GM18499 (cell line): ENCODE results near the gene CBR3.
"Not testable (repeated sequence)": the region's sequence is repeated elsewhere in the genome, so short reads cannot be mapped to it uniquely, and the experiment has no call there.

Source experiments
- ATAC-seq: cut with Tn5 transposase; IDR thresholded peaks from one replicate; pipeline ENCODE4 v1.9.1; 2021; ENCODE audit warnings: moderate number of reproducible peaks; ENCODE audit not compliant: insufficient read depth, unreplicated experiment

Gene CBR3

GRCh38 chr21:36115138-36115730 is 19.6 kb upstream of the CBR3 start:
- ATAC-seq = no peak

GRCh38 chr21:36117286-36117741 is 17.6 kb upstream of the CBR3 start:
- ATAC-seq = no peak

- no peak for ATAC-seq
These were observed 14.5 kb upstream of the CBR3 start for GRCh38 chr21:36120304-36120888.

- ATAC-seq = no peak
These were observed 11.9 kb upstream of the CBR3 start for GRCh38 chr21:36122977-36123376.

GRCh38 chr21:36124395-36124794 is 10.5 kb upstream of the CBR3 start:
- ATAC-seq = no peak

GRCh38 chr21:36125512-36126207 is 9.2 kb upstream of the CBR3 start:
- peak; percentile 55 for ATAC-seq

GRCh38 chr21:36126208-36126565 is 8.7 kb upstream of the CBR3 start:
- no peak for ATAC-seq

- ATAC-seq = no peak
These were observed 8.2 kb upstream of the CBR3 start for GRCh38 chr21:36126621-36127110.

- no peak for ATAC-seq
These were observed 7.5 kb upstream of the CBR3 start for GRCh38 chr21:36127250-36127904.

- ATAC-seq = no peak
These were observed 6.9 kb upstream of the CBR3 start for GRCh38 chr21:36127977-36128376.

- ATAC-seq = no peak
These were observed 5.7 kb upstream of the CBR3 start for GRCh38 chr21:36129219-36129618.

- not testable (repeated sequence) for ATAC-seq
These were observed 4.5 kb upstream of the CBR3 start for GRCh38 chr21:36130414-36130762.

- not testable (repeated sequence) for ATAC-seq
These were observed 4.0 kb upstream of the CBR3 start for GRCh38 chr21:36130839-36131238.

GRCh38 chr21:36132696-36133095 is 2.2 kb upstream of the CBR3 start:
- ATAC-seq = no peak

GRCh38 chr21:36135391-36136102 is 668 bp downstream of the CBR3 start:
- ATAC-seq = no peak

GRCh38 chr21:36139791-36140190 is 4.9 kb downstream of the CBR3 start:
- not testable (repeated sequence) for ATAC-seq

GRCh38 chr21:36141513-36141925 is 6.6 kb downstream of the CBR3 start:
- ATAC-seq = peak; percentile 88

- not testable (repeated sequence) for ATAC-seq
These were observed 9.4 kb downstream of the CBR3 start for GRCh38 chr21:36144233-36144632.

GRCh38 chr21:36145259-36145658 is 10.4 kb downstream of the CBR3 start:
- ATAC-seq = no peak

GRCh38 chr21:36147911-36148310 is 13.0 kb downstream of the CBR3 start:
- no peak for ATAC-seq

- no peak for ATAC-seq
These were observed 14.0 kb downstream of the CBR3 start for GRCh38 chr21:36148886-36149285.
